SHP77 (cell line): ENCODE data around the gene S100A7A.
"Not testable (repeated sequence)": the region's sequence is repeated elsewhere in the genome, so short reads cannot be mapped to it uniquely, and the experiment has no call there.

Experiments used
- DNase-seq, 2 experiments: peaks; one replicate each; lab custom pipeline; 2025; lab: John Stamatoyannopoulos, UW

The S100A7A gene

GRCh38 chr1:153422450-153423068 is 6.2 kb downstream of the S100A7A start:
- DNase-seq, result peak in 1 of 2 experiments; percentile 43

- DNase-seq, result no peak
Measured at GRCh38 chr1:153426809-153427208, 10.5 kb downstream of the S100A7A start.

GRCh38 chr1:153428073-153428638 is 11.8 kb downstream of the S100A7A start:
- no peak for DNase-seq

GRCh38 chr1:153428791-153429190 is 12.5 kb downstream of the S100A7A start:
- DNase-seq, result no peak

GRCh38 chr1:153429266-153430165 is 13.2 kb downstream of the S100A7A start:
- DNase-seq, result peak; percentile 17 to 49

GRCh38 chr1:153430166-153430553 is 13.8 kb downstream of the S100A7A start:
- DNase-seq, result no peak

- no peak for DNase-seq
Measured at GRCh38 chr1:153430561-153430960, 14.2 kb downstream of the S100A7A start.

- DNase-seq, result no peak
Measured at GRCh38 chr1:153431002-153431401, 14.7 kb downstream of the S100A7A start.

- DNase-seq, result no peak
Measured at GRCh38 chr1:153431427-153431826, 15.1 kb downstream of the S100A7A start.

GRCh38 chr1:153431928-153432327 is 15.6 kb downstream of the S100A7A start:
- no peak for DNase-seq

GRCh38 chr1:153432874-153433681 is 16.8 kb downstream of the S100A7A start:
- DNase-seq, result no peak

GRCh38 chr1:153434746-153435455 is 18.6 kb downstream of the S100A7A start:
- DNase-seq, result no peak

- DNase-seq, result no peak
Measured at GRCh38 chr1:153437236-153437635, 20.9 kb downstream of the S100A7A start.

GRCh38 chr1:153438599-153438998 is 22.3 kb downstream of the S100A7A start:
- DNase-seq, result no peak

GRCh38 chr1:153439273-153439672 is 23.0 kb downstream of the S100A7A start:
- DNase-seq, result no peak

- DNase-seq, result peak; percentile 84 to 87
Measured at GRCh38 chr1:153441238-153441755, 25.0 kb downstream of the S100A7A start.

- DNase-seq, result no peak
Measured at GRCh38 chr1:153443486-153443885, 27.2 kb downstream of the S100A7A start.

- no peak for DNase-seq
Measured at GRCh38 chr1:153444078-153444477, 27.8 kb downstream of the S100A7A start.

GRCh38 chr1:153447498-153448170 is 31.3 kb downstream of the S100A7A start:
- no peak for DNase-seq

- DNase-seq, result not testable (repeated sequence)
Measured at GRCh38 chr1:153448851-153449250, 32.5 kb downstream of the S100A7A start.

GRCh38 chr1:153456396-153456795 is 40.1 kb downstream of the S100A7A start:
- DNase-seq, result no peak
